BLaER1 treated with 17β-estradiol and CSF1 and Interleukin-3, amounts not matched to agents 10 nM and 100 nM (cell line): Measurements from ENCODE around the gene ITPRIPL2.

Experiments
- H3K27ac ChIP-seq, 11 experiments: shearing (Covaris generic); formaldehyde crosslinking; 2 replicates each; pipeline ENCODE4 v1.8.1; 2022
- H3K27me3 ChIP-seq, 11 experiments: shearing (Covaris generic); formaldehyde crosslinking; 2 replicates each; pipeline ENCODE4 v1.8.1; 2022
- H3K36me3 ChIP-seq, 11 experiments: shearing (Covaris generic); formaldehyde crosslinking; 2 replicates each; pipeline ENCODE4 v1.8.1; 2022
- H3K4me1 ChIP-seq, 10 experiments: shearing (Covaris generic); formaldehyde crosslinking; 2 replicates each; pipeline ENCODE4 v1.8.1; 2022
- H3K4me2 ChIP-seq, 11 experiments: shearing (Covaris generic); formaldehyde crosslinking; 2 replicates each; pipeline ENCODE4 v1.8.1; 2022
- H3K4me3 ChIP-seq, 10 experiments: shearing (Covaris generic); formaldehyde crosslinking; 2 replicates each; pipeline ENCODE4 v1.8.1; 2022
- H3K9ac ChIP-seq, 11 experiments: shearing (Covaris generic); formaldehyde crosslinking; 2 replicates each; pipeline ENCODE4 v1.8.1; 2022
- H3K9me3 ChIP-seq, 11 experiments: shearing (Covaris generic); formaldehyde crosslinking; replicated peaks in 1 of 11; 2 replicates each; pipeline ENCODE4 v1.8.1; 2022
- H4K20me1 ChIP-seq, 11 experiments: shearing (Covaris generic); formaldehyde crosslinking; 2 replicates each; pipeline ENCODE4 v1.8.1; 2022
- Cebpa-rat ChIP-seq, 11 experiments: shearing (Covaris generic); IDR thresholded peaks; 2 replicates each; pipeline ENCODE4 v1.8.1; 2022

The ITPRIPL2 gene

GRCh38 chr16:19147126-19147525 lies 33.4 kb downstream of the ITPRIPL2 start:
- H3K27me3 ChIP-seq: no peaks in the 10 kb centered on the region
- no peak overlapping the region for H3K27ac ChIP-seq
- TF ChIP-seq Cebpa-rat (IDR thresholded peaks at IDR 0.05): no peak
- no peak overlapping the region for H3K4me2 ChIP-seq
- no peaks in the 10 kb centered on the region for H3K36me3 ChIP-seq
- H4K20me1 ChIP-seq: no peaks in the 10 kb centered on the region
- H3K4me1 ChIP-seq: peaks cover 0 to 30% (median 2%) of the 10 kb centered on the region in 10 experiments; a peak in 7 of 20 replicates
- peaks cover 10 to 20% (median 12%) of the 10 kb centered on the region in 11 experiments; a peak in 19 of 22 replicates for H3K9me3 ChIP-seq
- no peak overlapping the region for H3K9ac ChIP-seq
- no peak overlapping the region for H3K4me3 ChIP-seq

- no peak overlapping the region for H3K4me2 ChIP-seq
- H3K27me3 ChIP-seq: no peaks in the 10 kb centered on the region
- no peak for TF ChIP-seq Cebpa-rat (IDR thresholded peaks at IDR 0.05)
Measured at GRCh38 chr16:19147627-19148026, 33.9 kb downstream of the ITPRIPL2 start.

GRCh38 chr16:19148189-19148588 lies 34.4 kb downstream of the ITPRIPL2 start:
- no peaks in the 10 kb centered on the region for H3K36me3 ChIP-seq
- no peak for TF ChIP-seq Cebpa-rat (IDR thresholded peaks at IDR 0.05)
- no peaks in the 10 kb centered on the region for H4K20me1 ChIP-seq
- no peak overlapping the region for H3K4me3 ChIP-seq
- H3K9me3 ChIP-seq: peaks cover 10 to 20% (median 12%) of the 10 kb centered on the region in 11 experiments; a peak in 19 of 22 replicates
- no peak overlapping the region for H3K4me2 ChIP-seq
- no peak overlapping the region for H3K9ac ChIP-seq
- peaks cover 0 to 30% (median 2%) of the 10 kb centered on the region in 10 experiments; a peak in 7 of 20 replicates for H3K4me1 ChIP-seq
- H3K27me3 ChIP-seq: no peaks in the 10 kb centered on the region
- H3K27ac ChIP-seq: no peak overlapping the region

More at GRCh38 chr16:19147627-19148026, 33.9 kb downstream of the ITPRIPL2 start:
- H3K9ac ChIP-seq: no peak overlapping the region
- peaks cover 0 to 30% (median 2%) of the 10 kb centered on the region in 10 experiments; a peak in 7 of 20 replicates for H3K4me1 ChIP-seq
- H3K9me3 ChIP-seq: peaks cover 10 to 20% (median 12%) of the 10 kb centered on the region in 11 experiments; a peak in 19 of 22 replicates
- H3K4me3 ChIP-seq: no peak overlapping the region
- H3K27ac ChIP-seq: no peak overlapping the region
- H4K20me1 ChIP-seq: no peaks in the 10 kb centered on the region
- H3K36me3 ChIP-seq: no peaks in the 10 kb centered on the region

- no peak overlapping the region for H3K27ac ChIP-seq
- no peak overlapping the region for H3K4me2 ChIP-seq
- no peak overlapping the region for H3K9ac ChIP-seq
- TF ChIP-seq Cebpa-rat (IDR thresholded peaks at IDR 0.05): no peak
- peaks cover 12 to 32% (median 21%) of the 10 kb centered on the region in 11 experiments; a peak in 21 of 22 replicates for H3K9me3 ChIP-seq
- no peak overlapping the region for H3K4me3 ChIP-seq
- H3K27me3 ChIP-seq: no peaks in the 10 kb centered on the region
- no peaks in the 10 kb centered on the region for H3K36me3 ChIP-seq
- H4K20me1 ChIP-seq: no peaks in the 10 kb centered on the region
- peaks cover 0 to 30% (median 2%) of the 10 kb centered on the region in 10 experiments; a peak in 7 of 20 replicates for H3K4me1 ChIP-seq
Measured at GRCh38 chr16:19151310-19151709, 37.5 kb downstream of the ITPRIPL2 start.

GRCh38 chr16:19152042-19152441 lies 38.3 kb downstream of the ITPRIPL2 start:
- H3K9ac ChIP-seq: no peak overlapping the region
- no peaks in the 10 kb centered on the region for H4K20me1 ChIP-seq
- peak in 1 of 11 experiments; percentile 39; a peak in 2 of 22 replicates for TF ChIP-seq Cebpa-rat (IDR thresholded peaks at IDR 0.05)
- H3K27me3 ChIP-seq: no peaks in the 10 kb centered on the region
- no peaks in the 10 kb centered on the region for H3K36me3 ChIP-seq
- peaks cover 12 to 36% (median 23%) of the 10 kb centered on the region in 11 experiments; a peak in 21 of 22 replicates for H3K9me3 ChIP-seq
- H3K27ac ChIP-seq: no peak overlapping the region
- peaks cover 0 to 30% (median 2%) of the 10 kb centered on the region in 10 experiments; a peak in 7 of 20 replicates for H3K4me1 ChIP-seq
- no peak overlapping the region for H3K4me2 ChIP-seq
- H3K4me3 ChIP-seq: no peak overlapping the region

GRCh38 chr16:19153876-19154275 lies 40.1 kb downstream of the ITPRIPL2 start:
- H3K4me1 ChIP-seq: peaks cover 0 to 24% (median 2%) of the 10 kb centered on the region in 10 experiments; a peak in 7 of 20 replicates
- H4K20me1 ChIP-seq: no peaks in the 10 kb centered on the region
- no peak overlapping the region for H3K9ac ChIP-seq
- no peak overlapping the region for H3K4me3 ChIP-seq
- H3K27me3 ChIP-seq: no peaks in the 10 kb centered on the region
- H3K4me2 ChIP-seq: no peak overlapping the region
- H3K9me3 ChIP-seq: peaks cover 0 to 21% (median 8%) of the 10 kb centered on the region in 11 experiments; a peak in 14 of 22 replicates
- H3K36me3 ChIP-seq: no peaks in the 10 kb centered on the region
- no peak overlapping the region for H3K27ac ChIP-seq
- no peak for TF ChIP-seq Cebpa-rat (IDR thresholded peaks at IDR 0.05)

GRCh38 chr16:19162085-19162484 lies 48.3 kb downstream of the ITPRIPL2 start:
- H4K20me1 ChIP-seq: no peaks in the 10 kb centered on the region
- H3K36me3 ChIP-seq: no peaks in the 10 kb centered on the region
- H3K4me1 ChIP-seq: no peaks in the 10 kb centered on the region
- H3K4me3 ChIP-seq: no peak overlapping the region
- TF ChIP-seq Cebpa-rat (IDR thresholded peaks at IDR 0.05): no peak
- H3K9ac ChIP-seq: no peak overlapping the region
- no peaks in the 10 kb centered on the region for H3K9me3 ChIP-seq
- H3K27ac ChIP-seq: no peak overlapping the region
- H3K4me2 ChIP-seq: no peak overlapping the region
- no peaks in the 10 kb centered on the region for H3K27me3 ChIP-seq

GRCh38 chr16:19163215-19163614 lies 49.5 kb downstream of the ITPRIPL2 start:
- no peaks in the 10 kb centered on the region for H3K36me3 ChIP-seq
- no peaks in the 10 kb centered on the region for H3K9me3 ChIP-seq
- H3K4me3 ChIP-seq: no peak overlapping the region
- no peak overlapping the region for H3K4me2 ChIP-seq
- peaks cover 0 to 7% (median under 1%) of the 10 kb centered on the region in 11 experiments; a peak in 13 of 22 replicates for H3K27me3 ChIP-seq
- TF ChIP-seq Cebpa-rat (IDR thresholded peaks at IDR 0.05): no peak
- no peak overlapping the region for H3K9ac ChIP-seq
- no peaks in the 10 kb centered on the region for H3K4me1 ChIP-seq
- no peaks in the 10 kb centered on the region for H4K20me1 ChIP-seq
- H3K27ac ChIP-seq: no peak overlapping the region

GRCh38 chr16:19164285-19164684 lies 50.5 kb downstream of the ITPRIPL2 start:
- H3K9ac ChIP-seq: no peak overlapping the region
- TF ChIP-seq Cebpa-rat (IDR thresholded peaks at IDR 0.05): no peak
- no peaks in the 10 kb centered on the region for H3K36me3 ChIP-seq
- H3K9me3 ChIP-seq: no peaks in the 10 kb centered on the region
- H3K27me3 ChIP-seq: peaks cover 4 to 17% (median 8%) of the 10 kb centered on the region in 11 experiments; a peak in 16 of 22 replicates
- H3K27ac ChIP-seq: no peak overlapping the region
- no peak overlapping the region for H3K4me3 ChIP-seq
- no peak overlapping the region for H3K4me2 ChIP-seq
- no peaks in the 10 kb centered on the region for H4K20me1 ChIP-seq
- no peaks in the 10 kb centered on the region for H3K4me1 ChIP-seq

- Histone ChIP-seq H3K9me3 (no peaks in the 10 kb centered on the region), H3K9ac (no peak overlapping the region), H4K20me1 (no peaks in the 10 kb centered on the region), H3K4me2 (no peak overlapping the region), H3K36me3 (no peaks in the 10 kb centered on the region), H3K27ac (no peak overlapping the region), H3K4me3 (no peak overlapping the region), H3K4me1 (no peaks in the 10 kb centered on the region), H3K27me3 (peaks cover 4 to 22% (median 9%) of the 10 kb centered on the region in 11 experiments; a peak in 16 of 22 replicates)
- no peak for TF ChIP-seq Cebpa-rat (IDR thresholded peaks at IDR 0.05)
Measured at GRCh38 chr16:19165101-19165500, 51.3 kb downstream of the ITPRIPL2 start.
